ENCODE measurements around the gene FAM163B. TPM values are rescaled to one million over a fixed set of nuclear protein-coding genes. Genes with fewer than 3 reads are reported as not detected.

FAM163B gene
- total and polyA plus RNA-seq, 2 of the 8 experiments (the other 6 are each of a cell fraction or from before 2014, with no cell fraction given), result 0.63 to 1.0 TPM

GRCh38 chr9:133636902-133637301 is 27.7 kb upstream of the FAM163B start:
- Histone ChIP-seq H3K36me3 (ENCODE audit: control insufficient read depth in 2 of 4, insufficient read depth in 4 of 4, low read length in 3 of 4) (no peaks in the 10 kb centered on the region), H3K18ac (ENCODE audit: extremely low read depth, low read length) (no peak overlapping the region), H2AFZ (ENCODE audit: low read length) (no peak overlapping the region), H2BK120ac (replicated peaks; ENCODE audit: low read depth, low read length) (no peak overlapping the region), H2BK5ac (ENCODE audit: low read depth, low read length) (peak overlapping the region; percentile 77; the same call in 1 of the 2 replicates), H3K56ac (replicated peaks; ENCODE audit: insufficient read length, low read depth, low read length) (no peak overlapping the region), H2AK5ac (ENCODE audit: low read depth, low read length) (peak overlapping the region; percentile 26; the same call in 1 of the 2 replicates), H3K4me1 (replicated peaks in 1 of 4; ENCODE audit: control insufficient read depth in 3 of 4, insufficient read depth in 4 of 4, low read length in 3 of 4) (peaks cover 0 to 28% (median 18%) of the 10 kb centered on the region in 4 experiments; a peak in 6 of 7 replicates), H3K14ac (ENCODE audit: insufficient read length) (no peak overlapping the region), H4K20me1 (replicated peaks in 1 of 2; ENCODE audit: control insufficient read depth in 1 of 2, insufficient read depth in 2 of 2, low read length in 2 of 2) (peaks cover 0 to 2% of the 10 kb centered on the region in 2 experiments), H3K27me3 (replicated peaks in 1 of 4; ENCODE audit: control insufficient read depth in 3 of 4, extremely low read depth in 1 of 4, insufficient read depth in 3 of 4, low read length in 3 of 4) (no peaks in the 10 kb centered on the region; a peak in 1 of 7 replicates), H4K8ac (ENCODE audit: extremely low read depth, insufficient read depth, low read length) (no peak overlapping the region; the same call in 1 of the 2 replicates), H2BK20ac (ENCODE audit: low read length) (no peak overlapping the region), H3K23me2 (ENCODE audit: low read depth, low read length) (no peaks in the 10 kb centered on the region), H3K9ac (replicated peaks in 1 of 4; ENCODE audit: extremely low read depth in 1 of 4, low read depth in 3 of 4, low read length in 3 of 4) (no peak overlapping the region), H2BK12ac (ENCODE audit: low read depth, low read length) (peak overlapping the region; percentile 77; the same call in 1 of the 2 replicates), H3K4me3 (ENCODE audit: extremely low read depth in 1 of 4, insufficient read depth in 2 of 4, low read depth in 3 of 4, low read length in 4 of 4) (no peak overlapping the region), H4K91ac (replicated peaks; ENCODE audit: insufficient read length, low read length) (peak overlapping the region; percentile 72), H3K27ac (ENCODE audit: low read depth, low read length) (no peak overlapping the region), H3K23ac (ENCODE audit: insufficient read length) (no peak overlapping the region), H4K5ac (ENCODE audit: insufficient read length, low read depth, low read length) (no peak overlapping the region), H3K9me3 (ENCODE audit: insufficient read depth in 2 of 2, low read depth in 1 of 2, low read length in 1 of 2) (no peaks in the 10 kb centered on the region), H2BK15ac (ENCODE audit: low read length) (peak overlapping the region; percentile 13; the same call in 1 of the 2 replicates), H3K79me1 (ENCODE audit: low read depth, low read length) (no peaks in the 10 kb centered on the region), H3K4ac (replicated peaks; ENCODE audit: insufficient read length, low read depth, low read length) (no peak overlapping the region), H3K79me2 (ENCODE audit: control insufficient read depth in 1 of 2, insufficient read depth in 2 of 2, low read length in 2 of 2) (no peaks in the 10 kb centered on the region), H3K4me2 (ENCODE audit: insufficient read depth in 1 of 2, low read depth in 2 of 2, low read length in 2 of 2) (no peak overlapping the region)
- DNase-seq (ENCODE audit: low read depth in 1 of 2, low spot score in 2 of 2) (no peak), FAIRE-seq (no peak)
- CTCF ChIA-PET (ENCODE audit: partially characterized antibody), result interaction anchor here (0.8 to 3.0 kb wide), 4 partner anchors 11 to 47 kb away, joined by 3 to 11 read pairs (median 4); no protein-coding TSS in a partner anchor
- TF ChIP-seq KDM5A (IDR thresholded peaks at IDR 0.05; ENCODE audit: low read length), result no peak
- TF ChIP-seq, protein P1, sequence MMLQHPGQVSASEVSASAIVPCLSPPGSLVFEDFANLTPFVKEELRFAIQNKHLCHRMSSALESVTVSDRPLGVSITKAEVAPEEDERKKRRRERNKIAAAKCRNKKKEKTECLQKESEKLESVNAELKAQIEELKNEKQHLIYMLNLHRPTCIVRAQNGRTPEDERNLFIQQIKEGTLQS (IDR thresholded peaks at IDR 0.05; ENCODE audit: insufficient read depth, low read depth, low read length), result no peak
- TF ChIP-seq JUN (IDR thresholded peaks at IDR 0.05; ENCODE audit: low read depth, low read length), result no peak
- no peak for TF ChIP-seq MAFK (IDR thresholded peaks at IDR 0.05; ENCODE audit: low read depth, low read length)
- POLR2A ChIA-PET (ENCODE audit: partially characterized antibody), result no interaction called here
- 96% methylated on average over 12 of the region's 12 CpGs; no CpG with 5 or more reads in 1 of the 2 experiments for WGBS, 2 experiments (ENCODE audit: extremely low coverage in 1 of 2, insufficient coverage in 1 of 2, insufficient read length in 1 of 2, insufficient replicate concordance in 2 of 2, low coverage in 1 of 2, low lambda C conversion rate in 2 of 2, missing lambda C conversion rate in 1 of 2)

Measured in H1 (cell line).